Measurements from ENCODE around the gene STXBP6. TPM values are rescaled to one million over a fixed set of nuclear protein-coding genes. Genes with fewer than 3 reads are reported as not detected.

STXBP6 gene
- total RNA-seq, 1 donor from 2014 or later, result 6.8 TPM

- H3K4me3 Mint-ChIP-seq, result no peak overlapping the region
- H3K27me3 Mint-ChIP-seq (ENCODE audit: low read depth), result no peaks in the 10 kb centered on the region
- DNase-seq (ENCODE audit: low read depth, low spot score), result no peak
- H3K36me3 Mint-ChIP-seq (ENCODE audit: low read depth), result no peaks in the 10 kb centered on the region
- H3K4me1 Mint-ChIP-seq, result no peaks in the 10 kb centered on the region
- TF ChIP-seq, protein P1, sequence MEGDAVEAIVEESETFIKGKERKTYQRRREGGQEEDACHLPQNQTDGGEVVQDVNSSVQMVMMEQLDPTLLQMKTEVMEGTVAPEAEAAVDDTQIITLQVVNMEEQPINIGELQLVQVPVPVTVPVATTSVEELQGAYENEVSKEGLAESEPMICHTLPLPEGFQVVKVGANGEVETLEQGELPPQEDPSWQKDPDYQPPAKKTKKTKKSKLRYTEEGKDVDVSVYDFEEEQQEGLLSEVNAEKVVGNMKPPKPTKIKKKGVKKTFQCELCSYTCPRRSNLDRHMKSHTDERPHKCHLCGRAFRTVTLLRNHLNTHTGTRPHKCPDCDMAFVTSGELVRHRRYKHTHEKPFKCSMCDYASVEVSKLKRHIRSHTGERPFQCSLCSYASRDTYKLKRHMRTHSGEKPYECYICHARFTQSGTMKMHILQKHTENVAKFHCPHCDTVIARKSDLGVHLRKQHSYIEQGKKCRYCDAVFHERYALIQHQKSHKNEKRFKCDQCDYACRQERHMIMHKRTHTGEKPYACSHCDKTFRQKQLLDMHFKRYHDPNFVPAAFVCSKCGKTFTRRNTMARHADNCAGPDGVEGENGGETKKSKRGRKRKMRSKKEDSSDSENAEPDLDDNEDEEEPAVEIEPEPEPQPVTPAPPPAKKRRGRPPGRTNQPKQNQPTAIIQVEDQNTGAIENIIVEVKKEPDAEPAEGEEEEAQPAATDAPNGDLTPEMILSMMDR (conservative IDR thresholded peaks at IDR 0.05), result no peak
- no peaks in the 10 kb centered on the region for H3K9me3 Mint-ChIP-seq
- H3K27ac Mint-ChIP-seq (ENCODE audit: unreplicated experiment), result no peak overlapping the region
These were observed 141.2 kb downstream of the STXBP6 start for GRCh38 chr14:24908592-24909236.

DNA sequence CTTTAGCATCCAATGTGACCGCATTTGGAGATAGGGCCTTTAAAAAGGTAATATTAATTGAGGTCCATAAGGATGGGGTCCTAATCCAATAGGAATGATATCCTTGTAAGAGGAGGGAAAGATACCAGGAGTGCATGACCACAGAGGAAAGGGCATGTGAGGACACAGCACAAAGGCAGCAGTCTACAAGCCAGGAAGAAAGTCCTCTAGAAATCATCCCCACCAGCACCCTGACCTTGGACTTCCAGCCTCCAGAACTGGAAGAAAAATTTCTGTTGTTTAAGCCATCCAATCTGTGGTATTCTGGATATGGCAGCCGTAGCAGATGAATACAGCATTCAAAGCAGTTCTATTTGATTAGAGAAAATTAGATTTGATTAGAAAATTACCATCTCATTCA, 145.4 kb downstream of the STXBP6 start:
- Mint-ChIP-seq H3K36me3 (ENCODE audit: low read depth) (no peaks in the 10 kb centered on the region), H3K27ac (ENCODE audit: unreplicated experiment) (no peak overlapping the region), H3K27me3 (ENCODE audit: low read depth) (no peaks in the 10 kb centered on the region), H3K9me3 (no peaks in the 10 kb centered on the region), H3K4me3 (no peak overlapping the region), H3K4me1 (no peaks in the 10 kb centered on the region)
- no peak for DNase-seq (ENCODE audit: low read depth, low spot score)
- TF ChIP-seq, protein P1 (conservative IDR thresholded peaks at IDR 0.05), result no peak

GRCh38 chr14:24903337-24903736, 146.6 kb downstream of the STXBP6 start:
- H3K4me1 Mint-ChIP-seq, result no peaks in the 10 kb centered on the region
- no peaks in the 10 kb centered on the region for H3K9me3 Mint-ChIP-seq
- H3K27me3 Mint-ChIP-seq (ENCODE audit: low read depth), result no peaks in the 10 kb centered on the region
- no peak for DNase-seq (ENCODE audit: low read depth, low spot score)
- no peaks in the 10 kb centered on the region for H3K36me3 Mint-ChIP-seq (ENCODE audit: low read depth)
- no peak overlapping the region for H3K4me3 Mint-ChIP-seq
- TF ChIP-seq, protein P1 (conservative IDR thresholded peaks at IDR 0.05), result no peak
- no peak overlapping the region for H3K27ac Mint-ChIP-seq (ENCODE audit: unreplicated experiment)

DNA sequence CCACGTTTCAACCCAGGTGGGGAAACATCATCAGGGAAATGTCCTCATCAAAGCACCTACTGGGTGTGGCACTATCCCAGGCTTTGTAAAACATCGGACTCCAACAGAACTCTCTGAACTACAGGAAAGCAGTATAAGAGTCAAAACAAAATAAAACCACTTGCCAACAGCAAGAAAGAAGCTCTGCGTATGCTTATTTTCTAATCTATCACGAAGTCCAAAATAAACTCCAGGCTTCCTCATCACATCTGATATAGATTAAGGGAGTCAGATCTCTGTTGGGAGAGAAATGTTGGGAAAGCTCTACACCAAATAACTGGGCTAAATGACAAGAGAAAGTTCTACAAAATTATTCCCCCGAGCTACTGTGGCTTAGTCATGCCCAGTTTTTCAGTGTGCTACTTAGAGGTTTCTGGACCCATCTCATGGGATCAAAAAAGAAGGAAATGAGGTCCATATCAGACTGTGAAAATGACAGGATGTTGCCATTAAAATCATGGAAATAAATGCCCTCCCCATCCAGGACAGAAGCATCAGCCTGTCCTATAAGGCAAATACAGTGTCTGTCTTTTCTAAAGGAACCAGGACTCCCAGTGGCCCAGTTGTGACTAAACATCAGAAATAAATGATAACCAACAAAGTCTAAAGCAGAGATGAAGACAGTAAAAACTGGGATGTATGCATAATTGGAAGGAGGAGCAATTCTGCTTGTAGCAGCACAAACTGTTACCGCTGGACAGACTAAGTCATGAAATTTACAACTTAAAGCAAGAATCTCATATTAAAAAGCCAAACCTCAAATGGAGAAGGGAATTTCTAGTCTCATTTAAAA, 149.5 kb downstream of the STXBP6 start:
- Mint-ChIP-seq H3K36me3 (ENCODE audit: low read depth) (no peaks in the 10 kb centered on the region), H3K4me1 (no peaks in the 10 kb centered on the region), H3K4me3 (no peak overlapping the region), H3K27me3 (ENCODE audit: low read depth) (no peaks in the 10 kb centered on the region), H3K27ac (ENCODE audit: unreplicated experiment) (peak overlapping the region; percentile 39), H3K9me3 (no peaks in the 10 kb centered on the region)
- no peak for DNase-seq (ENCODE audit: low read depth, low spot score)
- TF ChIP-seq, protein P1 (conservative IDR thresholded peaks at IDR 0.05), result no peak

GRCh38 chr14:24897793-24898192, 152.2 kb downstream of the STXBP6 start:
- Mint-ChIP-seq H3K27me3 (ENCODE audit: low read depth) (no peaks in the 10 kb centered on the region), H3K27ac (ENCODE audit: unreplicated experiment) (no peak overlapping the region), H3K4me1 (no peaks in the 10 kb centered on the region), H3K4me3 (no peak overlapping the region), H3K9me3 (no peaks in the 10 kb centered on the region), H3K36me3 (ENCODE audit: low read depth) (no peaks in the 10 kb centered on the region)
- TF ChIP-seq, protein P1 (conservative IDR thresholded peaks at IDR 0.05), result no peak
- DNase-seq (ENCODE audit: low read depth, low spot score), result no peak
